Measurements from ENCODE around the gene PCCA.
"Not testable (repeated sequence)": the region's sequence is repeated elsewhere in the genome, so short reads cannot be mapped to it uniquely, and the experiment has no call there.

Gene PCCA

GRCh38 chr13:100088644-100089464 is at the start of gene PCCA:
Gene PCCA (plus strand): TSS chr13:100089093. CDS start chr13:100089121, 28 bp downstream.
- DNase-seq = peak; percentile 87

- no peak for DNase-seq
These were observed 49.2 kb upstream of the PCCA start for GRCh38 chr13:100039740-100040139.

- peak; percentile 6 for DNase-seq
These were observed 48.7 kb upstream of the PCCA start for GRCh38 chr13:100040196-100040595.

- no peak for DNase-seq
These were observed 44.0 kb upstream of the PCCA start for GRCh38 chr13:100044936-100045335.

GRCh38 chr13:100045355-100045754 is 43.5 kb upstream of the PCCA start:
- DNase-seq = no peak

- no peak for DNase-seq
These were observed 37.8 kb upstream of the PCCA start for GRCh38 chr13:100051070-100051469.

- DNase-seq = no peak
These were observed 29.1 kb upstream of the PCCA start for GRCh38 chr13:100059827-100060226.

- no peak for DNase-seq
These were observed 25.6 kb upstream of the PCCA start for GRCh38 chr13:100063333-100063732.

- DNase-seq = no peak
These were observed 25.0 kb upstream of the PCCA start for GRCh38 chr13:100063906-100064305.

GRCh38 chr13:100068133-100068931 is 20.6 kb upstream of the PCCA start:
- DNase-seq = no peak

- DNase-seq = no peak
These were observed 19.6 kb upstream of the PCCA start for GRCh38 chr13:100069278-100069677.

- no peak for DNase-seq
These were observed 12.9 kb upstream of the PCCA start for GRCh38 chr13:100075700-100076587.

GRCh38 chr13:100079003-100079402 is 9.9 kb upstream of the PCCA start:
- not testable (repeated sequence) for DNase-seq

GRCh38 chr13:100083401-100083800 is 5.5 kb upstream of the PCCA start:
- not testable (repeated sequence) for DNase-seq

- no peak for DNase-seq
These were observed 635 bp upstream of the PCCA start for GRCh38 chr13:100088273-100088643.

- DNase-seq = no peak
These were observed 656 bp downstream of the PCCA start for GRCh38 chr13:100089465-100090032.

- no peak for DNase-seq
These were observed 2.0 kb downstream of the PCCA start for GRCh38 chr13:100090861-100091260.

- DNase-seq = no peak
These were observed 2.5 kb downstream of the PCCA start for GRCh38 chr13:100091391-100091790.

GRCh38 chr13:100092273-100092672 is 3.4 kb downstream of the PCCA start:
- DNase-seq = not testable (repeated sequence)

GRCh38 chr13:100095498-100095897 is 6.6 kb downstream of the PCCA start:
- DNase-seq = no peak

GRCh38 chr13:100096526-100096925 is 7.6 kb downstream of the PCCA start:
- no peak for DNase-seq

GRCh38 chr13:100097821-100098220 is 8.9 kb downstream of the PCCA start:
- DNase-seq = no peak
